Colonic mucosa (tissue), 4 donors: ENCODE measurements around the gene USP7. TPM values are rescaled to one million over a fixed set of nuclear protein-coding genes. Genes with fewer than 3 reads are reported as not detected.
"Not testable (repeated sequence)": the region's sequence is repeated elsewhere in the genome, so short reads cannot be mapped to it uniquely, and the experiment has no call there.

Source experiments
- DNase-seq: peaks from one replicate; pipeline ENCODE4 v3.0.0-alpha.2; 2020
- H3K27ac ChIP-seq: fragments of 200-600 bp; one replicate; pipeline ENCODE4 v1.8.0; 2021
- H3K27me3 ChIP-seq: fragments of 200-600 bp; one replicate; pipeline ENCODE4 v1.8.0; 2021
- H3K36me3 ChIP-seq: fragments of 200-600 bp; one replicate; pipeline ENCODE4 v1.8.0; 2021
- H3K4me1 ChIP-seq: fragments of 200-600 bp; one replicate; pipeline ENCODE4 v1.8.0; 2021; ENCODE audit warnings: mild to moderate bottlenecking
- H3K4me3 ChIP-seq: fragments of 200-600 bp; one replicate; pipeline ENCODE4 v1.8.0; 2021
- H3K9ac ChIP-seq, 2 donors: one replicate each; pipeline ENCODE4 v1.7.0; 2013; ENCODE audit warnings: control low read depth in 2 of 2, low read depth in 2 of 2, low read length in 2 of 2
- H3K9me3 ChIP-seq: fragments of 200-600 bp; one replicate; pipeline ENCODE4 v1.8.0; 2021
- CTCF ChIP-seq: fragments of 200-600 bp; IDR thresholded peaks from one replicate; pipeline ENCODE4 v1.8.0; 2022; ENCODE audit warnings: antibody characterized with exemption, mild to moderate bottlenecking
- intact Hi-C: fragments of 100-400 bp; cut with DNase I; formaldehyde crosslinking; loops from one replicate; pipeline ENCODE4 v1.14.1; 2022
- total RNA-seq, 2 donors: library from RNA; stranded (reverse); fragmentation: NEBNext Ultra II Directional in 1 of 2; extraction: Animal tissue kit (Norgen Biotek cat#: 25700) in 1 of 2; gene quantifications; one replicate each; pipeline ENCODE4 v1.2.1, GENCODE V29; 2021
- donor health status: healthy.
- donor health status: DM: no; HTN: no; CAD: no.
- donor health status: DM: no; HTN: no; CAD: no.

The USP7 gene
- total RNA-seq, 2 donors from 2014 or later = 147 to 176 TPM

DNA sequence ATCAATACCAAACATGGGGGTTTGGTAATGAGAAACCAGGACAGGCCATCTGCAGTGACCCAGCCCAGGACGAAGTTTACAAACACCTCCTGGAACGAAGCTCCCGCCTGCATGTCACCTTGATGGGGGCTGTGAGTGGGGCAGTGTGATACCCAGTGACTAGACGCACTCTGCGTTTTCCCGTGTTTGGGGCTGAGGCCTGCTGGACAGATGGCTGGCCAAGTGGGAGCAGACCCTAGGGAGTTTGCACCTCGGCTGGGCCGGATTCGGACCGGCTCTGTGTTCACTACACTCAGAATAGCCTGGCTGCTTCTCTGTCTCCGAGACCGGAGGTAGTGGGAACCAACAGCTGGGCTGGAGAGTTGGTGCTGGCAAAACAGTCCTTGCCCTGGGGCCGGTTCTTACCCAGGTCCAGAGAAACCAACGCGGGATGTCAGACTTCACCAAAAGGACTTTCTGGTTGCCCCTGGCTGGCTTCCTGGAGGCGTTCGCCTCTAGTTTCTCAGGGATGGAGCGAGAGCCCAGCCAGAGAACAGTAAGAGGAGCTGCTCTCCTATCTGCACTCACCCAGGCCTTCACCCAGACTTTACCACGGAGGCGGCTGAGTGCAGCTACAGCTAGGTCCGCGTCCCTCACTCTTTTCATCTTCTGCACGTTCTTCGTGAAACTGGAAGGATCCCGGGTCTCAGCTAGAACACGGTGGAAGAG lies 115.3 kb downstream of the USP7 start:
- H3K27me3 ChIP-seq = no peaks in the 10 kb centered on the region
- TF ChIP-seq CTCF = no peak
- no peaks in the 10 kb centered on the region for H3K9me3 ChIP-seq
- H3K4me3 ChIP-seq = no peak overlapping the region
- H3K36me3 ChIP-seq = no peaks in the 10 kb centered on the region
- H3K9ac ChIP-seq = no peak overlapping the region
- no peak for DNase-seq
- no peak overlapping the region for H3K27ac ChIP-seq
- H3K4me1 ChIP-seq = no peaks in the 10 kb centered on the region
- intact Hi-C loops = no loop called here

DNA sequence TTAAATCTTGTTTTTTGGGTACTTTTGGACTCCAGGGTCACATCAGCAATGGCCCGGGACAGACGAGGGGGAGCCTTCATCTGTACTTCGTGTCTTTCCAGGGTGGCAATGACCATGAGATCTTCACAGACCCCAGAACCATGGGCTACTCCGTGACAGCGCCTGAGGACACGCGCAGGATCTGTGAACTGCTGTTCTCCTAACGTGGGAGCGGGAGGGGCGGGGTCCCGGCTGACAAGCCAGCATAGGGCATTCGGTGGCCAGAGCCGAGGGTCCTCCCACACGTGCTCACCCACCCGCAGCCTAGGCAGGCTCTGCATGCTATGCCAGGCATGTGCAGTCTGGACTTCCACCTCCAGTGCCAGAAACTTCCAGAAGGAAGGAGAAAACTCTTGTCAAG lies 116.1 kb downstream of the USP7 start:
- Histone ChIP-seq H3K27ac (no peak overlapping the region), H3K9me3 (no peaks in the 10 kb centered on the region), H3K4me3 (no peak overlapping the region), H3K9ac (no peak overlapping the region), H3K4me1 (no peaks in the 10 kb centered on the region), H3K36me3 (no peaks in the 10 kb centered on the region), H3K27me3 (no peaks in the 10 kb centered on the region)
- TF ChIP-seq CTCF = no peak
- intact Hi-C loops = no loop called here
- no peak for DNase-seq

DNA sequence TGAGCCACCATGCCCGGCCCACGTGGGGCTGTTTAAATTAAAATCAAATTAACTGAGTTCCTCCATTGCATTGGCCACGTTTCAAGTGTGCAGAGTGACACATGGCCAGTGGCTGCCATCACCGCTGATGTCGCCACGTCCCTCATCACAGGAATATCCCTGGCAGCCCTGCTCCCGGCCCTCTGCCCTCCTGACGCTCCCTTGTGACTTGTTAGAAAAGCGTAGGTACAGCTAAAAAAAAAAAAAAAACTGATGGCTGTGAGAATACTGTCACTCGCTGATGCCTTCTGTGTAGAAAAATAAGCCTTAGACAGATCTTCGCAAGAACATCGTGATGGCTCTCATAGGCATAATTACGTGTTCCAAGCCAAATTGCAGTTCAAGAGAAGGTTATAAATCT lies 116.6 kb downstream of the USP7 start:
- H3K4me3 ChIP-seq = no peak overlapping the region
- H3K9ac ChIP-seq = no peak overlapping the region
- intact Hi-C loops = no loop called here
- no peaks in the 10 kb centered on the region for H3K4me1 ChIP-seq
- H3K9me3 ChIP-seq = no peaks in the 10 kb centered on the region
- H3K27ac ChIP-seq = no peak overlapping the region
- H3K36me3 ChIP-seq = no peaks in the 10 kb centered on the region
- no peak for DNase-seq
- no peak for TF ChIP-seq CTCF
- no peaks in the 10 kb centered on the region for H3K27me3 ChIP-seq

- no peaks in the 10 kb centered on the region for H3K4me1 ChIP-seq
- intact Hi-C loops = no loop called here
- no peak overlapping the region for H3K9ac ChIP-seq
- no peak overlapping the region for H3K27ac ChIP-seq
- no peaks in the 10 kb centered on the region for H3K9me3 ChIP-seq
- H3K36me3 ChIP-seq = no peaks in the 10 kb centered on the region
- no peak for DNase-seq
- no peaks in the 10 kb centered on the region for H3K27me3 ChIP-seq
- H3K4me3 ChIP-seq = no peak overlapping the region
- TF ChIP-seq CTCF = no peak
Observed at GRCh38 chr16:8846401-8846932, 117.2 kb downstream of the USP7 start.

- Histone ChIP-seq H3K9me3 (no peaks in the 10 kb centered on the region), H3K27me3 (no peaks in the 10 kb centered on the region), H3K9ac (no peak overlapping the region), H3K4me3 (no peak overlapping the region), H3K27ac (no peak overlapping the region), H3K36me3 (no peaks in the 10 kb centered on the region), H3K4me1 (no peaks in the 10 kb centered on the region)
- TF ChIP-seq CTCF = no peak
- intact Hi-C loops = no loop called here
- DNase-seq = no peak
Observed at GRCh38 chr16:8845699-8846298, 117.9 kb downstream of the USP7 start.

DNA sequence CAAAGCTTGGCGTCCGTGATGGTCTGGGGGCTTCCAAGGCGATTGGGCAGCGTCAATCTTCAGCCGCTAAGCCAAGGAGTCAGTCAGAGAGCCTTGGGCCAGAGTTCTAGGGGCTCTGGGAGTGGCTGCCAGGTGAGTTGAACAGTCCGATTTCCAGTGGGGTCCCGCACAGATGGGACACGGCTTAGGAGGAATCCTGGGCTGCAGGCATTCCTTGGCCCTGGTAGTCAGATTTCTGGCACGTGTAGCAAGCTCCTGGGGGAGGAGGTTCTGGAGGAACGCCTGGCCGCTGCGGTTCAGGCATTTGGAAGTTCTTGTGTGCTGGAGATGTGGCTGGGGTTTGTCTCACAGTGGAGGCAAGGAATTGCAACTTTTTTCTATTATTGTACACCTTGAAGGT lies 120.4 kb downstream of the USP7 start:
- H3K27me3 ChIP-seq, H3K4me1 ChIP-seq, H3K9me3 ChIP-seq, H3K36me3 ChIP-seq, H3K4me3 ChIP-seq, intact Hi-C loops, DNase-seq, H3K27ac ChIP-seq, H3K9ac ChIP-seq: not testable (repeated sequence)
